ENCODE results near the gene UBQLNL. TPM values are rescaled to one million over a fixed set of nuclear protein-coding genes. Genes with fewer than 3 reads are reported as not detected.

UBQLNL gene, protein sequence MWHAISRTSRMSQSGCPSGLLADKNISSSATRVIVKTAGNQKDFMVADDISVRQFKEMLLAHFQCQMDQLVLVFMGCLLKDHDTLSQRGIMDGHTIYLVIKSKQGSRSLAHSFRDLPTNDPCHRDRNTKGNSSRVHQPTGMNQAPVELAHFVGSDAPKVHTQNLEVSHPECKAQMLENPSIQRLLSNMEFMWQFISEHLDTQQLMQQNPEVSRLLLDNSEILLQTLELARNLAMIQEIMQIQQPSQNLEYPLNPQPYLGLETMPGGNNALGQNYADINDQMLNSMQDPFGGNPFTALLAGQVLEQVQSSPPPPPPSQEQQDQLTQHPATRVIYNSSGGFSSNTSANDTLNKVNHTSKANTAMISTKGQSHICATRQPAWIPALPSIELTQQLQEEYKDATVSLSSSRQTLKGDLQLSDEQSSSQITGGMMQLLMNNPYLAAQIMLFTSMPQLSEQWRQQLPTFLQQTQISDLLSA
- not detected in 2 replicates for total RNA-seq (2014; rRNA removed; shearing (Covaris generic))

DNA sequence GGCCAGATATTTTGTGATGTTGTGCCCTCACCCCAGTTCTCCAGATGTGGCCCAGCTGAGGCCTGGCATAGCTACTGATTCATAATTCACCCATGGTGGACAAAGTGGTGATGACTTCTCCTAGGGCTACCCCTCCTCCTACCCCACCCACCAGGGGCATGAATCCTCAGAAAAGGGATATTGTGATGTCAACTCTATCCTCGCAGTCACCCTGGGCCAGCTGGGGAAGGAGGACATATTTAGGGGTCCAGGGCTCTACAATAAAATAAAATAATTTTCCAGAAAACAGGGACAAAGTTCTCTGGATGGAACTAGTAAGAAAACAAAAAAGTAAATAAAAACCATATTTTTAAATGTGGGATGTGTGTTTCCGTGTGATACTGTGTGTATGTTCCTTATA is at the start of gene UBQLNL:
TSS of gene UBQLNL (minus strand) at position 101 of the 400 bp plus-strand sequence. CDS start 258 bp downstream, outside the sequence.
- DNase-seq (ENCODE audit: low spot score), result no peak

DNA sequence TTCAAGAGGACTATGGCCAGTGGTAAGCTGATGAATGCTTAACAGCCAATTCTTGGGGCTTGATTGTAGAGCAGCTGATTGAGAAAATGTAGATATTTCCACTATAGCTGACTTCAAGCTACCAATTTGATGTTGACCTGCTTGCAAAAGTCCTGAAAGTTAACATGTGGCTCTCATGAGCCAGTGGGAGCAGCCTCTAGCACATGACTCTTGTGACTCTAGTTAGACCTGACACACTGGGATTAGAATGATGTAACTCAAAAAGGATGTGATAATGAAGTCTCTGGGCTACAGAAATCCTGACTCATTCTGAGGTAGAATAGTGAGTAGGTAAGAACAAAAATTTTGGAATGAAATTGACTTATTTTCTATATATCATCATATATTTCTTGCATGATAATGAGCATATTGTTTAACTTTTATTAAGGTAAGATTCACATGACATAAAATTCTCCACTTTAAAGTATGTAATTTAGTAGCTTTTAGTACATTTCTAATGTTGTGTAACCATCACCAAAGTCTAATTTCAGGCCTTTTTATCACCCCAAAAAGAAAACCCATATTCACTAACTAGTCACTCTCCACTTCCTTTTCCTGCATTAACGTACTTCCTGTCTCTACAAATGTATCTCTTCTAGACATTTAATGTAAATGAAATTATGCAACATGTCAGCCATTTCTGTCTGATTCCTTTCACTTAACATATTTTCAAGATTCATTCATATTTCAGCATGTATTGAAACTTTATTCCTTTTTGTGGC is 47.9 kb upstream of the UBQLNL start:
- peak; percentile 10 for DNase-seq (ENCODE audit: low spot score)

DNA sequence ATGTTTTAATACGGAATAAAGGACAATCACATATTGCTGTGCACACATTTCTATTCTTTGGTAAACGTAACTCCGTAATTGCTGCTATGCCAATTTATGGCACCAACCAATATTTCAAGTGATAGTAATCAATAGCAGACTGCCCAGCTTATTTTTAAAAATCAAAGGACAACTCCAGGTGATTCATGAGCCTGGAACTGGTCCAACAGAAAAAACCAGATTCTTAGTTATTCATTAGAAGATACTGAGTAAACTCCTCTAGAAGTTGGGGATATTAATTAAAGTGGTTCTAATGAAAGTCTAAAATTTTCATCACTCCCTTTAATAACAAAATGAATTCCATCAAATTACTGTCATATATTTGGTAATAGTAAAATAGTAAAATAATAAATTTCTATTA is 41.3 kb upstream of the UBQLNL start:
- DNase-seq (ENCODE audit: low spot score), result no peak

DNA sequence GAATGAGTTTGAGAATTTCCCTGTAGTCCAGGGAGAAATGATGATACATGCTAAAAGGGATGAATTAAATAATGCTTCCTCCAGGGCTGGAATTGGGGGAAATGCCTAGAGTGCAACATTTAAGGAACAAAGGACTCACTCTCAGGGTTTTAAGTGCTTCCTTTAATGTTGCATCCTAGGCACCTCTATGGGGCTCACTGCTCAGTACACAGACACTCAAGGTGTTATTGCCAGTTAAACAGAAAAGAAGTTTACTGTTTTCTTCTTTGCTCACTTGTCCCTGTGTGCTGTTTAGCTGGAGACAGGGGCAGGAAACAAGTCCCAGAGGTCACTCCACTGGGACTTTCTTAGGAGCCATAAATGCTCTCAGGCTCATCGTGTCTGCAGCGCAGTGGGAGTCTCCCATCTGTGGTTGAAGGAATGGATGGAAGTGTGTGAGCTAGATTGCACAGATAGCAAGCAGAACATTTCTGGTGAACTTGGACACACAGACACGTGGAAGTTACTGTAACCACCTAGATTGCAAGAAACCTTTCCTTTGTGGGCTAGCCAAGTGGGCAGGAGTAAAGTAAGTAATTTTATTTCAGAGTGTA is 40.2 kb upstream of the UBQLNL start:
- no peak for DNase-seq (ENCODE audit: low spot score)

DNA sequence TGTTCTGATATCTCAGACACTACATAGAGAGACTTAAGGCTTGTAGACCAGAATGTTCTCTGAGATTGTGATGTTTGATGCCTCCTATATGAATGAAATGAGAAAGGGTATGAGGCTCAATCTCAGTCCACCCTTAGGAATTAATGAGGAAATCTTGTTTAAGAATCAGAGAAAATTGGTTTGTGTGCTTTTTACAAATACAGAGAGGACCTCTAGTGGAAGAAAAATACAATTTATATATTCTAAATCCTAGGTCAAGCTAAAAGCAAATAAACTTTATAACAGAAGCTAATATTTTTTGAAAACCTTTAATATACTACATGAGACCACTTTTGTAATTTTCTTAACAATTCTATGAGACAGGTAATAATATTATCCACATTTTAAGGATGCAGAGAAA is 36.8 kb upstream of the UBQLNL start:
- DNase-seq (ENCODE audit: low spot score), result no peak

DNA sequence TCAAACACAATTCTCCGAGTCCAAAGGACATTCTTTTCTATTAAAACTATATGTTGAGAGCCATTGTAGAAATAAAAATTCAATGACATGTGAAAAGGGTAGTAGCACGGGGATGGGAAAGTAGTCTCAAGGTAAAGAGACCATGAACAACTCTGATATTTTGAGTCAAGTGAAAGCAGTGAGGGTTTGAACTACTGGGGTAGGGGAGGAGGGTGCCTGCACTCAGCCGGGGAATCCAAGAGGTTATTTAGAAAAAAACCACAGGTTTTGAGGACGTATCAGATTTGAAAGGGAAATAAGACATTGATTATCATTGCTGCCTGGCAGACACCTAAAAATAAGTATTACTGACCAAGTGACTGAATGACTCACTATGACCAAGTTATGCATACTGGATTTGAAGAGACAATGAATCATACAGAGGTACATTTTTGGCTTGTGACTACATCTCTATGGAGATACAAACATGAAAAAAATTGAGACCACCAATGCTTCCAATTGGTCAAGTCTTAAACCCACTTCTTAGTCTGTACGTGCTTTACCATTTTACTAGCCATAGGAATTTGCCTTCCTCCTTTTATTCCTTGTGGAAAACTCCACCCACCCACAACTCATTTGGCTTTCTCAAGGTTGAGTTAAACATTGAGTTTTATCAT is 34.1 kb upstream of the UBQLNL start:
- peak; percentile 73 for DNase-seq (ENCODE audit: low spot score)

DNA sequence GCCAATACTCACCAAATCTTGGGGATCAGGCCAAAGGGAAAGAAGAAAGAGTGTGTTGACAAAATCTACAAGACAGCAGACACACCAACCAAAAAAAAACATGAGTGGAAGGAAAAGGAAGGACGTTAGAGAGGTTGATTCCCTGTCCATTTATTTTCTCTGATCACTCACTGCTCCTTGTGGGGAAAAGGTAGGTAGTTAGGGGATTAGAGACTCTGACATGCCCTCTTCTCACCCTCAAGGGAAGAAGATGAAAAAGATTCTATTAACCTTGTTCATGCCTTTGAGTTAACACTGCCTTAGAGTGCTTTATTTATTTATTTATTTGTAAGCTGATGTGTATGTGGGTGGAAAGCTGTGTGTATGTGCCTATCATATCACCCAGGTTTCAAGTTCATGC is 31.9 kb upstream of the UBQLNL start, which contains the start of gene OR52H1:
TSS of gene OR52H1 (minus strand) at position 101 of the 400 bp plus-strand sequence. CDS start 3,035 bp downstream, outside the sequence.
- DNase-seq (ENCODE audit: low spot score), result no peak

DNA sequence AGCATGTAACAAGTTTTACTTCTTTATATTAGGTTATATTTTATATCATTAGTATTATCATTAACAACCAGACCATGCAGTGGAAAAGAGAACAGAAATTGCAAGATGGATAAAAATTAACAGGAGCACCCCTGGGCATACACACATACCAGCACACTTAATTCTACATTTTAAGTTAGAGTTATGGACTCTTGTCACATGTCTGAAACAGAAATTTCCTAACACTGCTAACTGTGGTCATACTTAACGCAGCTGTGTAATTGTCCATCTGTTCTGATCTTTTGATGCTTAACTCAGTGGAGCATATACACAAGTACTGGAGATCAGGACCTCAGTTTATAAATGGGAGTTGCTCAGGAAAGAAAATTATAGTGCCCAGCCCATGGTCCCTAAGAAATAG is 31.5 kb upstream of the UBQLNL start:
- DNase-seq (ENCODE audit: low spot score), result no peak

DNA sequence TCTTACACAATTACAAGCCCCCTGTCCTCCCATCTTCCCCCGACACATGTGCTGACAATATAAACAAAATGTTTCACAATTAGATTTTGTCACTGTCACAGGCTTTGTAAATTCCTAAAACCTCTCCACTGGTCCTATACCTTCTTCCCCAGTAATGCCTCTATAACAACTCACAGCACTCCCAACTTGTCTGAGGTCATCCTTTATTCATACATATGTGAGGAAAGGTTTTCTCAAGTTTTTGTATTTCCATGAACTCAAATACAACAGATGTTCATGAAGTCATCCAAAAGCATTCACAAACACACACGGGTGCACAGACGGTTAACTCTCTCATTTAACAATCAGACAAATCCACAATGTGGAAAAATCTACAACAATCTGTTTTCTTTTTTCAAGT is 30.0 kb upstream of the UBQLNL start:
- no peak for DNase-seq (ENCODE audit: low spot score)

DNA sequence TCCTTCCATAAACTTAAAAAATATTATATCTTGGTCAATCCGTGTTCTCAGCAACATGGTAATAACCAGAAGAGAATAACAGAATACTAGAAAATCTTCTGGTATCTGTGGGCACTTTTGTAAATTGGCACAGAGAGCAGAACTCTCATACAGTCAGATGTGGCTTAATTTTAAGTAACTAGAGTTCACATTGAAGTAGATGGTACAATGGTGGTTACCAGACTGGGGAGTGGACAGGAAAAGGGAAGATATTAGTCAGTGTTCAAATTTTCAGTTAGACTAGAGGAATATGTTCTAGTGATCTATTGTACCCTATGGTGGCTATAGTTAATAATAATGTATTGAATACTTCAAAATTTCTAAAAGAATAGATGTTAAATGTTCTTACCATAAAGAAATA is 24.9 kb upstream of the UBQLNL start:
- no peak for DNase-seq (ENCODE audit: low spot score)

DNA sequence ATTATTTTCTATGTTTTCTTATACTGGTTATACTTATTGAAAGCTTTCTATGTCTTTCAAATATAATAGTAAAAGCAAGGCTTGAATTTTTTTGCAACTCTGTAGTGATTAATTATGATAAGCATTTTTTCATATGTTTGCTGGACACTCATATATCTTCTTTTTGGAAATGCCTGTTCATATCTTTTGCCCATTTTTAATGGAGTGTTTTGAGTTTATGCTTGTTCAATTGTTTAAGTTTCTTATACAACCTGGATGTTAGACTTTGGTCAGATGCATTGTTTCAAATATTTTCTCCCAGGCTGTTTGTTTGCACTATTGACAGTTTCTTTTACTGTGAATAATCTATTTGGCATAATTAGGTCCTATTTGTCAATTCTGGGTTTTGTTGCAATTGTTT is 20.0 kb upstream of the UBQLNL start:
- DNase-seq (ENCODE audit: low spot score), result no peak

DNA sequence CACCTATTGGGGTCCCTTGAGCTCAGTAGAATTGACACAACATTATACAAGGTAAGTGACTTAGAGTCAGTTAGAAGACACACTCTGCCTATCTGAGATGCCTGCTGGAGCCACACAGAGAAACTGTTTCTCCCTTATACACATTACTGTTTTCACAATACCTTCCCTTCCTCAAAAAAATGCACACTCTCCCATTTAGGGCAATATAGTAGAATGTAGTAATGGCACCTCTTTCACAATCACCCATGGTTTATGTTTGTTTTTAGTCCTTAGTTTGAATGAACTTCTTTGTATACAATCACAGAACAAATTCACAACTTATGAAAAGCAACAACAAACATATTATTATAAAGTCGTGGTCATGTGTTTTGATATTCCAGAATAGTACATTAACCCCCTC is 17.5 kb upstream of the UBQLNL start:
- DNase-seq (ENCODE audit: low spot score), result no peak

DNA sequence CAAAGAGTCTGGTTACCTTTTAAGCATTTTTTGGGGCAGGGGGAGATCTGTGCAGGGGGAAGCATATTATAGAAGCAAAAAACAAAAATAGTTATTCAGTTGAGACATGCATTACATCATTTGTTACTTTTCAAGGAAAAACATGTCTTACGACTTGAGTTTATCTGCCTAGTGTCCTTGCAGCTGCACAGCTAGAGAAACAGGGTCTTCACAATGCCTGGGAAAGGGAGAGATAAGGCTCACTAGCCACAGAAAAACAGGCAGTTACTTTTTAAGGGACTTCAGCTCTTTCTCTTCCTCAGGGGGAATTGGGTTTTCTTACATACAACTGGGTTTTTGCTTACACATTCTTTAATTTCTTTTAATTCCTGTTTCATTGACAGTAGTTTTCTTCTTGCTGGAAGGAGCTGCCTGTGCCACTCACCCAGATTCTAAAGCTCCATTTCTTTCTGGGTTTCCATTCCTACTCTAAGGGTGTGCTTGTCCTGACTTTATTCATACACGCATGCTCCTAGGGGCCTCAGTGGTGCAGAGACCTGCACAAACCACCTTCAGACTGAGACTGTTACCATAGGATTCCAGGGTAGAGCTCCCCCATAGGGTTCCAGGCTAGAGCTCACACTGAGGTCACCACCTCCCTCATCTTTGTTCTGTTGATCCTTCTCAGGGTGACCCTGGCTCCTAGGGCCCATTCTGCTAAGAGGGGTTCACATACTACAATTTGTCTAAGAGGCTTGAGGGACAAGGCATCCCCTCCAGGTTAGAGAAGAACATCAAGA is 14.7 kb upstream of the UBQLNL start:
- no peak for DNase-seq (ENCODE audit: low spot score)

DNA sequence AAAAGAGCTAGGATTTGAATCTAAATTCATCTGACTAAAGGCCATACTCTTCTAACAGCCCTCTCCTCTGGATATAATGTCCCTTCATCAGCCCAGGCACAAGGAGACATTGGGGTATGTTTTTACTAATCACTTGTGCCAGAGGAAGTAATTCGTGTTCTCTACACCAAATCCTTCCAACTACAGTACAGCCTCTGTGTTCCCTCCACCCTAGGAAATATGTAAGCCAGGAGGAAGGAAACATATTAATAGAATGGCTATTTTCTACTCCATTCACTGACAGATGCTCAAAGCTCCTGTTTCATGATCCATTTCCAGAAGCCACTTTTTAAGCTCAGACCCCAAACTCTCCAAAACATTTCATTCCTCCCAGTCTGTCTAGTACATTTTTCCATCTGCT is 12.0 kb upstream of the UBQLNL start:
- no peak for DNase-seq (ENCODE audit: low spot score)

DNA sequence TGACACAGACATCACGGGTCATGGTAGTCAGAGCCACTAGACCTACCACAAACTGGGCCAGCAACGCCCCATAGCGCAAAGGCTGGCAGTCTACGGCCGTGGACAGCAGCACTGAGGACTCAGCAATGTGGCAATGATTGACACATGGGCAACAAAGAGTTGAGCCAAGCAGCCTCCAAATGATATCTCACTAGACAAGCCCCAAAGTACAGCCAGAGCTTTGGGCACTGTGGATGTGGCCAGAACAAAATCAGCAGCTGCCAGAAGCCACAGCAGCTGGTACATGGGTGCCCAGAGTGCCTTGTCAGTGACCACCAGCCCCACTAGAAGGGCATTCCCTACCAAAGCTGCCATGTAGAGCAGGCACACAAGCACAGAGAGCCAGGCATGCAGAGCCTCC is 11.2 kb upstream of the UBQLNL start:
- no peak for DNase-seq (ENCODE audit: low spot score)

DNA sequence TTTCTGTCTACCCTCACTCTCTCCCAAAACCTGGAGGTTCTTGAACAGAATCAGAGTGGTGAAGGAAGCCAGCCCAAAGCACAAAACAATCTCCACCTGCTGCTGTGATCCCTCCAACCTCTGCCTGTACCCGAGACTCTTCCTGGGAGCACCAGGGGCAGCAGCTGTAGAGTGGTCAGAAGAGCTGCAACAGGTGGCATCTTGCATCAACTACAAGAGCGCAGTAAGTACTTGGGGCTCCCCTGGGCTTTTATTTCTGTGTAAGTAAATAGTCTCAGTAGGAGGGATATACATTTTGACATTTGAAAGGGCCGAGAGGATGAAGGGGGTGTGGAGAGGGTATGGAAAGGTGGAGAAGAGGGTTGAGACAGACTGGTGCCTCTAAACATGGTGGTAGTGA is 8.3 kb upstream of the UBQLNL start:
- DNase-seq (ENCODE audit: low spot score), result no peak

DNA sequence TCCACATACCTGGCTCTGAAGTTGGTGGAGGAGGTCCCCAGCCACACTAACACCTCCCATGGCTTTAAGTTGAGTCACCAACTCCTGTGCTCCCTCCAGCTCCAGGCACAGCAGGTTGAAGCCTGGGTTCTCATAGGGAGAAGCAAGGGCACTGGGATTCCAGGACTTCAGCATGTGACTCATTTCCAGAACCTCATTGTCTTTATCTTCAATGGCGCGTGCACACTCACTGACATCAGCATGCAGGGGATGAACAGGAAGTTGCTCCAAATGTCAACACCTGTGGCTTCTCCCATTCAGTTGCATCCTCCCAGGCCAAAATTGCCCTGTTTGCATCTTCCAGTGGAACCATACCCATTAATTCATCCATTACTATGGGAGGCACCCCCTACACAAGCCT is 5.8 kb upstream of the UBQLNL start:
- peak; percentile 34 for DNase-seq (ENCODE audit: low spot score)

DNA sequence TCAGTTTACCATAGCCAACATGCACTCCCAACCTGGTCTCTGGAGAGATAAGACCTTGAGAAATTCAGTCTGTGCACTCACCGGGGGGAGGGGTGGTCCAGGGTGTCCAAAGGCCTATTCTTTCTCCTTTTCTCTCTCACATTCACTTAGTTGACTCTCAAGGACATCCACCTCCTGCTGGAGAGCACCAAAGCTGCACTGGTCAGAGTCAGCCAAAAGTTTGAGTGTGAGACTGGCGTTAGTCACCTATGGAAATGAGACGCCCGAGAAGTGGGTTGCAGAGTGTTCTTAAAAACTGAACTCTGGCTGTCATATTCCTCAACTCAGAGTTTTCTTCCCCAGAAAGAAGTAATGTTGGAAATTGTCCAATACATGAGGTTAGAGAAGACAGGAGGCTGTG is 5.0 kb upstream of the UBQLNL start:
- no peak for DNase-seq (ENCODE audit: low spot score)

DNA sequence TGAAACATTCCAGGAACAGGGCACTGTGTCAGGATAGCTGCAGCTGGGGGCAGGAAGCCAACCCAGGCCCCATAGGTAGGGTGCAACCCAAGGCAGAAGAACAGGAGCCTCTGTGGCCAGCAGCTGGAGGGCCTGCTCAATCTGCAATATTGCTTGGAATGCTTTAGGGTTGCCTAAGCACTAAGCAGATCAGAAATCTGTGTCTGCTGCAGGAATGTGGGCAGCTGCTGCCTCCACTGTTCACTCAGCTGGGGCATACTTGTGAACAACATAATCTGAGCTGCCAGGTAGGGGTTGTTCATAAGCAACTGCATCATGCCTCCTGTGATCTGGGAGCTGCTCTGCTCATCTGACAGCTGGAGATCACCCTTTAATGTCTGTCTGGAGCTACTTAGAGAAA is 1.7 kb downstream of the UBQLNL start:
- no peak for DNase-seq (ENCODE audit: low spot score)

DNA sequence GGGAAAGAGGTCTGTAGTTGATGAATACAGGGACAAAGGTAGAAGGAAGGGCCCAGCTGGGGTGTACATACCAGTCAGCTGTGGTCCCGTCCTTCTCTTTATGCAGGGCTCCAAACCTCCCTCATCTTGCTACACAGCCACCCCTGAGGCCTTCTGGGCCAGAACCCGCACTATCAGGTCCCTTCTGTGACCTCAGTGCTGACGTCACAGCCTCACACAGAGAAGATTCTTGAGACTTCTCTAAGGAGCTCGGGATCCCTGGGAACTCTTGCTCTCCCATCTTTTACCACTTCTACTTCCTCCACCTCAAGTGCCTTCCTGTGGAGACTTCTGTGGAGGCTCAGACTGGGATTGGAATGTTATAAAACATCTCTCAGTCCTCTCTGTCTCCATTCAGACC is 6.7 kb downstream of the UBQLNL start, which contains the start of gene UBQLN3:
TSS of gene UBQLN3 (minus strand) at position 155 of the 400 bp plus-strand sequence. CDS start 399 bp downstream, outside the sequence.
- DNase-seq (ENCODE audit: low spot score), result no peak

DNA sequence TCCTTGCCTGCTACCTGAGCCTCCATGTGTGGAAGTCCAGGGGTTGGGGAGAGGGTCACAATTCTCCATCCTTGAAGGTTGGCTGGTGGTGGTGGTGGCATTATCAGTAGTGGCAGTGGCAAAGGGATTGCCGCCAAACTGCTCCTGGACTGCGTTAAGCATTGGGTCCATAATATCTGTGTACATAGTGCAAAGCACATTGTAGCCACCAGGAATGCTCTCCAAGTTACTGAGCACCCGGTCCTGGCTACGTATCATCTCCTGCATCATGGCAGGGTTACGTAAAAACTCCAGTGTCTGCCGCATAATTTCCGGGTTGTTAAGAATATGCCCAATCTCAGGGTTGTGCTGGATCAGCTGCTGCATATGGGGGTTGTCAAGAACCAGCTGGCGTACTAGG is 7.9 kb downstream of the UBQLNL start:
- no peak for DNase-seq (ENCODE audit: low spot score)

Measured in A172 (cell line).